ENCODE results near the gene DNTTIP2. TPM values are rescaled to one million over a fixed set of nuclear protein-coding genes. Genes with fewer than 3 reads are reported as not detected.
A peak's percentile ranks its signal among the peaks of the same experiment; 100 is the strongest.
"Not testable (repeated sequence)": the region's sequence is repeated elsewhere in the genome, so short reads cannot be mapped to it uniquely, and the experiment has no call there.

Gene DNTTIP2
- total and polyA plus RNA-seq, 4 donors: 36.6 to 79.9 (median 46.7) TPM

DNA sequence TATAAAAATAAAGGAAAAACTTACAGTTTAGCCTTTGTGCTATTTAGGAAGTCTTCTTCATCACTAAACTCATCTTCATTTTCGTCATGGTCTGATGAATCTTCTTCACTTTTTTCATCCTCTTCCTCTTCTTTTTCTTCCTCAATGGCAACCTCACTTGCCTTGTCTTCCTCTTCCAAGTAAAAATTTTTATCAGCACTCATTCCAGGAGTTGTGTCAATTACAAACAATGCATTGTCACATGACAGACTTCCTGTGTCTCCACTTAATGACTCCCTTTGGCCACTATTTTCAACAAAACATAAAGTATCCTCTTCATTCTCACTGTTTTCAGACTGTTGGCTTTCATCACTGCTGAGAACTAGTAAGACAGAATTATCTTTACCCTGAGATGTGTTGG lies 2.8 kb downstream of the DNTTIP2 start:
- Histone ChIP-seq H3K36me3 (ENCODE audit: control insufficient read depth in 4 of 4, insufficient read depth in 4 of 4, low read length in 4 of 4) (peaks cover 17 to 39% (median 38%) of the 10 kb centered on the region in 4 donors), H3K9me3 (ENCODE audit: control insufficient read depth in 4 of 4, insufficient read depth in 3 of 4, low read length in 3 of 4) (no peaks in the 10 kb centered on the region), H3K27me3 (ENCODE audit: control insufficient read depth in 3 of 3, insufficient read depth in 3 of 3, low read length in 2 of 3) (no peaks in the 10 kb centered on the region), H3K9ac (ENCODE audit: insufficient read depth in 1 of 2, low read length in 2 of 2) (no peak overlapping the region), H3K4me1 (ENCODE audit: control insufficient read depth in 5 of 5, insufficient read depth in 5 of 5, low read length in 5 of 5) (peaks cover 0 to 21% (median 2%) of the 10 kb centered on the region in 5 donors), H3K27ac (ENCODE audit: low read depth in 1 of 2, low read length in 1 of 2) (no peak overlapping the region), H3K4me3 (no peak overlapping the region)
- 41 to 60% methylated on average over 1 of the region's 1 CpG for WGBS, 2 donors
- no peak for TF ChIP-seq CTCF (IDR thresholded peaks at IDR 0.05; ENCODE audit: control extremely low read depth, extremely low read depth)
- DNase-seq (no peak), ATAC-seq (ENCODE audit: insufficient read depth, low FRiP score) (no peak)

DNA sequence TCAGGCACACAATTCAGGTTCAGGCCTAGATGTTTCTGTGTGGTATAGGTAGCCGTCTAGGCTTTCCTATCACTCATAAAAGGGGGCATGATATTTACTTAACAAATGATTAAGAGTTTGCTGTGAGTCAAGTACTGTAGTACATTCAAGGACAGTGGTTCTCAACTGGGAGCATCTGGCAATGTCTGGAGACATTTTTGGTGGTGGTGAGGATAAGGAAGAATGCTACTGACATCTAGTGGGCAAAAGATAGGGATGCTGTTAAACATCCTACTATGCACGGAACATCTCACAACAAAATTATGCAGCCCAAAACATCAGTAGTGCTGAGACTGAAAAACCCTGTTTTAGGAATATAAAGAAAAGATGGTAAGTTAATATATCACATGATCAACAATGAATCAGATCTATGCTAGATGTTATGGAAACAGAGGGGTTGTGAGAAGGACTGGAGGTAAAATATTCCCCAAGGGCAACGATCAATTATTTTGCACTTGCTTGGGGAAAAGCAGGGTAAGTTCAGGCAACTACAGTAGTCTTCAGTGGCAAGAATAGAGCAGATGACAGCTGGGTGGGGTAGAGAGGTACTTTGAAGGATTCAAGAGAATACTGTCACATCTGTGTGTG lies 4.9 kb downstream of the DNTTIP2 start:
- no peak for TF ChIP-seq CTCF (IDR thresholded peaks at IDR 0.05; ENCODE audit: control extremely low read depth, extremely low read depth)
- H3K9ac ChIP-seq (ENCODE audit: insufficient read depth in 1 of 2, low read length in 2 of 2): no peak overlapping the region
- DNase-seq: peak in 2 of 3 donors; percentile 15 to 46
- WGBS, 2 donors: 67 to 81% methylated on average over 3 of the region's 3 CpGs
- H3K36me3 ChIP-seq (ENCODE audit: control insufficient read depth in 4 of 4, insufficient read depth in 4 of 4, low read length in 4 of 4): peaks cover 21 to 56% (median 52%) of the 10 kb centered on the region in 4 donors
- H3K4me3 ChIP-seq: no peak overlapping the region
- no peaks in the 10 kb centered on the region for H3K27me3 ChIP-seq (ENCODE audit: control insufficient read depth in 3 of 3, insufficient read depth in 3 of 3, low read length in 2 of 3)
- no peak overlapping the region for H3K27ac ChIP-seq (ENCODE audit: low read depth in 1 of 2, low read length in 1 of 2)
- peaks cover 0 to 15% (median 2%) of the 10 kb centered on the region in 5 donors for H3K4me1 ChIP-seq (ENCODE audit: control insufficient read depth in 5 of 5, insufficient read depth in 5 of 5, low read length in 5 of 5)
- ATAC-seq (ENCODE audit: insufficient read depth, low FRiP score): no peak
- no peaks in the 10 kb centered on the region for H3K9me3 ChIP-seq (ENCODE audit: control insufficient read depth in 4 of 4, insufficient read depth in 3 of 4, low read length in 3 of 4)

GRCh38 chr1:93871366-93871765 lies 7.6 kb downstream of the DNTTIP2 start:
- no peaks in the 10 kb centered on the region for H3K9me3 ChIP-seq (ENCODE audit: control insufficient read depth in 4 of 4, insufficient read depth in 3 of 4, low read length in 3 of 4)
- no peak for TF ChIP-seq CTCF (IDR thresholded peaks at IDR 0.05; ENCODE audit: control extremely low read depth, extremely low read depth)
- peaks cover 20 to 51% (median 48%) of the 10 kb centered on the region in 4 donors for H3K36me3 ChIP-seq (ENCODE audit: control insufficient read depth in 4 of 4, insufficient read depth in 4 of 4, low read length in 4 of 4)
- ATAC-seq (ENCODE audit: insufficient read depth, low FRiP score): no peak
- H3K9ac ChIP-seq (ENCODE audit: insufficient read depth in 1 of 2, low read length in 2 of 2): no peak overlapping the region
- H3K27ac ChIP-seq (ENCODE audit: low read depth in 1 of 2, low read length in 1 of 2): no peak overlapping the region
- H3K4me3 ChIP-seq: no peak overlapping the region
- DNase-seq: no peak
- peaks cover 0 to 3% (median 0%) of the 10 kb centered on the region in 5 donors for H3K4me1 ChIP-seq (ENCODE audit: control insufficient read depth in 5 of 5, insufficient read depth in 5 of 5, low read length in 5 of 5)
- 69 to 82% methylated on average over 4 of the region's 4 CpGs for WGBS, 2 donors
- no peaks in the 10 kb centered on the region for H3K27me3 ChIP-seq (ENCODE audit: control insufficient read depth in 3 of 3, insufficient read depth in 3 of 3, low read length in 2 of 3)

- Histone ChIP-seq H3K36me3 (ENCODE audit: control insufficient read depth in 4 of 4, insufficient read depth in 4 of 4, low read length in 4 of 4) (peaks cover 18 to 43% (median 38%) of the 10 kb centered on the region in 4 donors), H3K4me1 (ENCODE audit: control insufficient read depth in 5 of 5, insufficient read depth in 5 of 5, low read length in 5 of 5) (no peaks in the 10 kb centered on the region), H3K9ac (ENCODE audit: insufficient read depth in 1 of 2, low read length in 2 of 2) (no peak overlapping the region), H3K27ac (ENCODE audit: low read depth in 1 of 2, low read length in 1 of 2) (no peak overlapping the region), H3K9me3 (ENCODE audit: control insufficient read depth in 4 of 4, insufficient read depth in 3 of 4, low read length in 3 of 4) (no peaks in the 10 kb centered on the region), H3K27me3 (ENCODE audit: control insufficient read depth in 3 of 3, insufficient read depth in 3 of 3, low read length in 2 of 3) (no peaks in the 10 kb centered on the region), H3K4me3 (no peak overlapping the region)
- 86 to 87% methylated on average over 5 of the region's 5 CpGs for WGBS, 2 donors
- ATAC-seq (ENCODE audit: insufficient read depth, low FRiP score) (no peak), DNase-seq (no peak)
- TF ChIP-seq CTCF (IDR thresholded peaks at IDR 0.05; ENCODE audit: control extremely low read depth, extremely low read depth): no peak
Observed at GRCh38 chr1:93869653-93870052, 9.4 kb downstream of the DNTTIP2 start.

- not testable (repeated sequence) for ATAC-seq (ENCODE audit: insufficient read depth, low FRiP score); H3K27ac ChIP-seq (ENCODE audit: low read depth in 1 of 2, low read length in 1 of 2); H3K9me3 ChIP-seq (ENCODE audit: control insufficient read depth in 4 of 4, insufficient read depth in 3 of 4, low read length in 3 of 4); H3K4me3 ChIP-seq; H3K27me3 ChIP-seq (ENCODE audit: control insufficient read depth in 3 of 3, insufficient read depth in 3 of 3, low read length in 2 of 3); DNase-seq; H3K4me1 ChIP-seq (ENCODE audit: control insufficient read depth in 5 of 5, insufficient read depth in 5 of 5, low read length in 5 of 5); H3K9ac ChIP-seq (ENCODE audit: insufficient read depth in 1 of 2, low read length in 2 of 2)
- peaks cover 13 to 35% (median 31%) of the 10 kb centered on the region in 4 donors for H3K36me3 ChIP-seq (ENCODE audit: control insufficient read depth in 4 of 4, insufficient read depth in 4 of 4, low read length in 4 of 4)
- WGBS, 2 donors: 92% methylated on average over 1 of the region's 1 CpG
Observed at GRCh38 chr1:93868492-93868891, 10.5 kb downstream of the DNTTIP2 start.

All from lung (tissue), 12 donors.